GM19467 (cell line): Measurements from ENCODE around the gene WDR70.
"Not testable (repeated sequence)": the region's sequence is repeated elsewhere in the genome, so short reads cannot be mapped to it uniquely, and the experiment has no call there.

Experiments
- ATAC-seq: cut with Tn5 transposase; IDR thresholded peaks from one replicate; pipeline ENCODE4 v1.9.1; 2021; ENCODE audit warnings: mild to moderate bottlenecking, moderate library complexity; ENCODE audit not compliant: unreplicated experiment

The WDR70 gene

GRCh38 chr5:37453252-37453651, 74.1 kb downstream of the WDR70 start:
- not testable (repeated sequence) for ATAC-seq

- not testable (repeated sequence) for ATAC-seq
Observed at GRCh38 chr5:37454402-37455055, 75.4 kb downstream of the WDR70 start.

GRCh38 chr5:37463191-37464051, 84.3 kb downstream of the WDR70 start:
- not testable (repeated sequence) for ATAC-seq

- ATAC-seq = not testable (repeated sequence)
Observed at GRCh38 chr5:37464581-37464980, 85.5 kb downstream of the WDR70 start.

- ATAC-seq = not testable (repeated sequence)
Observed at GRCh38 chr5:37469383-37469782, 90.3 kb downstream of the WDR70 start.

GRCh38 chr5:37471666-37472197, 92.6 kb downstream of the WDR70 start:
- no peak for ATAC-seq

- ATAC-seq = no peak
Observed at GRCh38 chr5:37477426-37477825, 98.3 kb downstream of the WDR70 start.

GRCh38 chr5:37478121-37478894, 99.2 kb downstream of the WDR70 start:
- no peak for ATAC-seq

- ATAC-seq = not testable (repeated sequence)
Observed at GRCh38 chr5:37481395-37481794, 102.3 kb downstream of the WDR70 start.

GRCh38 chr5:37490120-37490810, 111.1 kb downstream of the WDR70 start:
- ATAC-seq = no peak

GRCh38 chr5:37490931-37491330, 111.8 kb downstream of the WDR70 start:
- ATAC-seq = no peak

GRCh38 chr5:37492778-37493555, 113.8 kb downstream of the WDR70 start:
- no peak for ATAC-seq

- no peak for ATAC-seq
Observed at GRCh38 chr5:37494756-37495155, 115.6 kb downstream of the WDR70 start.

- ATAC-seq = no peak
Observed at GRCh38 chr5:37495210-37495609, 116.1 kb downstream of the WDR70 start.

- no peak for ATAC-seq
Observed at GRCh38 chr5:37495668-37496347, 116.7 kb downstream of the WDR70 start.

GRCh38 chr5:37496902-37497445, 117.9 kb downstream of the WDR70 start:
- ATAC-seq = no peak

GRCh38 chr5:37501152-37501551, 122.0 kb downstream of the WDR70 start:
- ATAC-seq = no peak

GRCh38 chr5:37506241-37506640, 127.1 kb downstream of the WDR70 start:
- no peak for ATAC-seq

- ATAC-seq = no peak
Observed at GRCh38 chr5:37506722-37507121, 127.6 kb downstream of the WDR70 start.
